Panc1 (cell line): ENCODE data around the gene YAP1. TPM values are rescaled to one million over a fixed set of nuclear protein-coding genes. Genes with fewer than 3 reads are reported as not detected.

Experiments used
- ATAC-seq: fragments of 200-7000 bp; cut with Tn5 transposase; 2 replicates; pipeline ENCODE4 v1.9.1; 2020; ENCODE audit warnings: mild to moderate bottlenecking, moderate library complexity
- BruUV-seq: library from RNA; stranded (reverse); fragments of 400-500 nt; replicated peaks from 2 replicates; lab custom pipeline; 2021; lab: Mats Ljungman, UMichigan
- CTCF ChIA-PET: fragments of 300-600 bp; sonication (Branson Sonifier 250); formaldehyde crosslinking; loops from one replicate; lab custom pipeline; 2022; ENCODE audit warnings: antibody characterized with exemption; lab: Charles Lee
- POLR2A ChIA-PET: fragments of 300-600 bp; sonication (Branson Sonifier 250); formaldehyde crosslinking; loops from one replicate; lab custom pipeline; 2022; ENCODE audit warnings: antibody characterized with exemption; lab: Charles Lee
- DNase-seq: peaks from one replicate; pipeline ENCODE4 v3.0.0-alpha.2; 2010; ENCODE audit warnings: low read depth, low spot score
- H3K27ac ChIP-seq: 2 replicates; pipeline ENCODE4 v1.5.1; 2011; ENCODE audit warnings: mild to moderate bottlenecking, low read length, inconsistent platforms
- H3K27me3 ChIP-seq: fragments of 200-500 bp; sonication (Bioruptor generic); 2 replicates; pipeline ENCODE4 v1.6.0; 2014; ENCODE audit warnings: low read length, inconsistent platforms; ENCODE audit not compliant: control insufficient read depth, insufficient read depth
- H3K36me3 ChIP-seq: fragments of 200-500 bp; sonication (Bioruptor generic); 2 replicates; pipeline ENCODE4 v1.5.1; 2014; ENCODE audit warnings: inconsistent platforms, mild to moderate bottlenecking, low read length, moderate library complexity; ENCODE audit not compliant: control insufficient read depth, insufficient read depth
- H3K4me1 ChIP-seq: 2 replicates; pipeline ENCODE4 v1.5.1; 2011; ENCODE audit warnings: inconsistent platforms, mild to moderate bottlenecking, low read length, moderate library complexity; ENCODE audit not compliant: control insufficient read depth, insufficient read depth
- H3K4me3 ChIP-seq, 2 experiments: 2 replicates each; pipeline ENCODE4 v1.5.1; 2011 to 2012; ENCODE audit warnings: low read depth in 2 of 2, low read length in 2 of 2, mild to moderate bottlenecking in 2 of 2, inconsistent platforms in 1 of 2, moderate library complexity in 1 of 2
- H3K9me3 ChIP-seq: fragments of 200-500 bp; sonication (Bioruptor generic); 2 replicates; pipeline ENCODE4 v1.5.1; 2014; ENCODE audit warnings: low read depth, mild to moderate bottlenecking, inconsistent platforms, low read length, moderate library complexity; ENCODE audit not compliant: control insufficient read depth, insufficient read depth
- CTCF ChIP-seq: fragments of 450-650 bp; IDR thresholded peaks from 2 replicates; pipeline ENCODE4 v1.5.1; 2017; ENCODE audit warnings: mild to moderate bottlenecking
- POLR2AphosphoS5 ChIP-seq: IDR thresholded peaks from 2 replicates; pipeline ENCODE4 v1.6.1; 2012; ENCODE audit warnings: mild to moderate bottlenecking, low read depth, low read length, moderate library complexity
- REST ChIP-seq, 2 experiments: IDR thresholded peaks; 2 replicates each; pipeline ENCODE4 v1.6.1; 2011 to 2012; ENCODE audit warnings: low read depth in 2 of 2, control low read depth in 1 of 2, low read length in 1 of 2, mild to moderate bottlenecking in 1 of 2, moderate library complexity in 1 of 2; ENCODE audit not compliant: insufficient read depth in 1 of 2
- SIN3A ChIP-seq: IDR thresholded peaks from 2 replicates; pipeline ENCODE4 v1.6.1; 2012; ENCODE audit warnings: low read depth, mild to moderate bottlenecking, low read length, moderate library complexity, borderline replicate concordance; ENCODE audit not compliant: insufficient read depth
- TCF7L2 ChIP-seq: IDR thresholded peaks from 2 replicates; pipeline ENCODE4 v1.6.1; 2011; ENCODE audit warnings: mild to moderate bottlenecking, low read depth, low read length, inconsistent platforms
- in situ Hi-C: cut with HindIII; loops from 2 replicates; pipeline ENCODE4 v1.10.0; 2016; ENCODE audit warnings: low sequenced_read_pairs, low pct_unique_long_range_greater_than_20kb
- intact Hi-C: fragments of 100-400 bp; cut with micrococcal nuclease; formaldehyde crosslinking; loops from one replicate; pipeline ENCODE4 v1.10.0; 2022; ENCODE audit not compliant: unreplicated experiment
- total RNA-seq: library from RNA; stranded (reverse); gene quantifications from one replicate; pipeline ENCODE4 v1.2.1, GENCODE V29; 2021; ENCODE audit not compliant: unreplicated experiment

YAP1 gene
- total RNA-seq, 1 experiment from 2014 or later, result 158 TPM

- in situ Hi-C loops (no loop called here), intact Hi-C loops (no loop called here)
- ChIA-PET POLR2A (interaction anchor here (0.6 to 0.8 kb wide), 4 partner anchors 29 to 341 kb away, joined by 3 to 21 read pairs (median 4); no protein-coding TSS in a partner anchor), CTCF (interaction anchor here (0.6 kb wide), 1 partner anchor 54 kb away, joined by 3 read pairs; no protein-coding TSS in a partner anchor)
- no peak for DNase-seq
- peaks cover 42% of the 10 kb centered on the region for H3K4me1 ChIP-seq
- peaks cover 18% of the 10 kb centered on the region for H3K36me3 ChIP-seq
- TF ChIP-seq TCF7L2, result no peak
- TF ChIP-seq REST (IDR thresholded peaks at IDR 0.05; ENCODE audit: insufficient read depth in 1 of 2, low read depth in 2 of 2, low read length in 1 of 2), result no peak
- no peak for TF ChIP-seq POLR2AphosphoS5
- TF ChIP-seq CTCF, result no peak
- TF ChIP-seq SIN3A, result no peak; the same call in 1 of the 2 replicates
- no peaks in the 10 kb centered on the region for H3K27me3 ChIP-seq
- H3K27ac ChIP-seq, result peak overlapping the region; percentile 95
- BruUV-seq, result no TSS peak
- no peaks in the 10 kb centered on the region for H3K9me3 ChIP-seq
- peak overlapping the region; percentile 80 to 83 for H3K4me3 ChIP-seq
- no peak; the same call in 1 of the 2 replicates for ATAC-seq
Observed at GRCh38 chr11:102110761-102111010, 439 bp downstream of the YAP1 start.

DNA sequence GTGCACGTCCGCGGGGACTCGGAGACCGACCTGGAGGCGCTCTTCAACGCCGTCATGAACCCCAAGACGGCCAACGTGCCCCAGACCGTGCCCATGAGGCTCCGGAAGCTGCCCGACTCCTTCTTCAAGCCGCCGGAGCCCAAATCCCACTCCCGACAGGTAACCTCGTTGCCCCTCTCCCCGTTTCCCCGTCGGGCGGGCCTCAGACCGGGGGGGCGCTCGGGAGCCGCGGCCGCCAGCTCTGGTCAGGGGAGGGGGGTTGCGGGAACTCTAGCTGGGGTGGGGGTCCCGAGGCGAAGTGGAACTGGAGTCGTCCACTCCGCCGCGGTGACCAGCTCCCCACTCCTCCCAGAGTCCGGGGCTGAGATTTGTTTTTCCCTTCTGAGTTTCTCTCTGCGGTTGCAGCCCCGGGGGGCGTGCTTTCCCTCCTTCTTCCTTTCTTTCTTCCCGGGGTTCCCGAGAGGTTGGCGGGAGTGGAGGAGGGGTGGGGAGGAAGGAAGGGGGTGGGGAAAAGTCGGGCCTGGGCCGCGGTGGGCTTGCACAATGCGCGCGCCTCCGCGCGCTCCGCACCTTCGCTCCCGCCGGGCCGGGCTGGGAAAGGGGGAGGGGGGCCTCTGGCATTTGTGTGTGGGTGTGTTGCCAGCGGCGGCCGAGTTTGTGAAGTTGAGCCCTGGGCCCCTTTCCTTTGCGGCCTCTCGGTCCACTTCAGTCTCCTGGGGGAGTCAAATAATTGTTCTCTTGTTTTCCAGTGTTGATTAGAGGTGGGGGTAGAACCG lies 952 bp downstream of the YAP1 start:
- no peak for DNase-seq
- intact Hi-C loops (no loop called here), in situ Hi-C loops (no loop called here)
- TF ChIP-seq POLR2AphosphoS5 (peak; percentile 59), CTCF (peak; percentile 84), SIN3A (0 out of 2 replicates have a peak, but pooled peaks have one; percentile 66), TCF7L2 (no peak), REST (IDR thresholded peaks at IDR 0.05; ENCODE audit: insufficient read depth in 1 of 2, low read depth in 2 of 2, low read length in 1 of 2) (no peak)
- POLR2A ChIA-PET, result interaction anchor here (0.6 to 0.8 kb wide), 4 partner anchors 28 to 341 kb away, joined by 3 to 21 read pairs (median 4); no protein-coding TSS in a partner anchor
- H3K4me1 ChIP-seq, result peaks cover 47% of the 10 kb centered on the region
- H3K27me3 ChIP-seq, result no peaks in the 10 kb centered on the region
- H3K4me3 ChIP-seq, result peak overlapping the region; percentile 80 to 83
- no TSS peak for BruUV-seq
- no peaks in the 10 kb centered on the region for H3K9me3 ChIP-seq
- CTCF ChIA-PET, result interaction anchor here (0.6 kb wide), 2 partner anchors 47 to 55 kb away, joined by 3 read pairs; no protein-coding TSS in a partner anchor
- H3K27ac ChIP-seq, result peak overlapping the region; percentile 95
- ATAC-seq, result peak; percentile 66
- H3K36me3 ChIP-seq, result peaks cover 22% of the 10 kb centered on the region
